Activated CD4-positive, alpha-beta T cell treated with anti-CD3 and anti-CD28 coated beads, Interleukin-2, amount 10 ng/mL, durations not matched to agents 24 days and 14 days (primary cell): ENCODE results near the gene TAOK1. TPM values are rescaled to one million over a fixed set of nuclear protein-coding genes. Genes with fewer than 3 reads are reported as not detected.

ENCODE experiments used
- DNase-seq: peaks from one replicate; pipeline ENCODE4 v3.0.0; 2022
- H3K27ac Mint-ChIP-seq: one replicate; pipeline ENCODE4 v1.8.0; 2022; ENCODE audit warnings: mild to moderate bottlenecking, mixed read lengths
- H3K27me3 Mint-ChIP-seq: one replicate; pipeline ENCODE4 v1.8.0; 2022; ENCODE audit warnings: mixed read lengths
- H3K36me3 Mint-ChIP-seq: one replicate; pipeline ENCODE4 v1.8.0; 2022; ENCODE audit warnings: low read depth, mild to moderate bottlenecking, mixed read lengths
- H3K4me1 Mint-ChIP-seq: one replicate; pipeline ENCODE4 v1.8.0; 2021; ENCODE audit warnings: mixed read lengths
- H3K4me3 Mint-ChIP-seq: one replicate; pipeline ENCODE4 v1.8.0; 2022; ENCODE audit warnings: mild to moderate bottlenecking, moderate library complexity, mixed read lengths
- H3K9me3 Mint-ChIP-seq: one replicate; pipeline ENCODE4 v1.8.0; 2021; ENCODE audit warnings: mixed read lengths
- intact Hi-C: fragments of 100-400 bp; cut with micrococcal nuclease; formaldehyde crosslinking; loops from one replicate; pipeline ENCODE4 v1.15.1; 2023
- total RNA-seq: library from RNA; stranded (reverse); gene quantifications from 2 replicates; pipeline ENCODE4 v1.2.3, GENCODE V29; 2022

TAOK1 gene
- total RNA-seq, 1 donor from 2014 or later, result 43.2 TPM

GRCh38 chr17:29390851-29391631 lies 878 bp downstream of the TAOK1 start:
- intact Hi-C loops, result loop anchor here (1.0 to 2.0 kb wide), 3 partner anchors 97 to 200 kb away; partner anchors contain the start of genes ABHD15 and NUFIP2
- peak overlapping the region; percentile 95 for H3K27ac Mint-ChIP-seq
- no peaks in the 10 kb centered on the region for H3K9me3 Mint-ChIP-seq
- H3K4me1 Mint-ChIP-seq, result peaks cover 32% of the 10 kb centered on the region
- peak overlapping the region; percentile 95 for H3K4me3 Mint-ChIP-seq
- peak; percentile 73 for DNase-seq
- H3K36me3 Mint-ChIP-seq, result peaks cover 19% of the 10 kb centered on the region
- H3K27me3 Mint-ChIP-seq, result no peaks in the 10 kb centered on the region

- DNase-seq, result no peak
- no peaks in the 10 kb centered on the region for H3K27me3 Mint-ChIP-seq
- no peak overlapping the region for H3K4me3 Mint-ChIP-seq
- no peaks in the 10 kb centered on the region for H3K9me3 Mint-ChIP-seq
- intact Hi-C loops, result no loop called here
- peak overlapping the region; percentile 34 for H3K27ac Mint-ChIP-seq
- H3K4me1 Mint-ChIP-seq, result peaks cover 32% of the 10 kb centered on the region
- peaks cover 25% of the 10 kb centered on the region for H3K36me3 Mint-ChIP-seq
Measured at GRCh38 chr17:29393436-29393835, 3.3 kb downstream of the TAOK1 start.

- intact Hi-C loops, result no loop called here
- no peak for DNase-seq
- H3K36me3 Mint-ChIP-seq, result peaks cover 34% of the 10 kb centered on the region
- H3K4me1 Mint-ChIP-seq, result peaks cover 28% of the 10 kb centered on the region
- H3K27ac Mint-ChIP-seq, result no peak overlapping the region
- no peaks in the 10 kb centered on the region for H3K27me3 Mint-ChIP-seq
- H3K4me3 Mint-ChIP-seq, result no peak overlapping the region
- no peaks in the 10 kb centered on the region for H3K9me3 Mint-ChIP-seq
Measured at GRCh38 chr17:29394761-29395160, 4.6 kb downstream of the TAOK1 start.

GRCh38 chr17:29396066-29396465 lies 5.9 kb downstream of the TAOK1 start:
- intact Hi-C loops, result no loop called here
- no peaks in the 10 kb centered on the region for H3K27me3 Mint-ChIP-seq
- H3K27ac Mint-ChIP-seq, result no peak overlapping the region
- no peak for DNase-seq
- no peaks in the 10 kb centered on the region for H3K9me3 Mint-ChIP-seq
- peaks cover 38% of the 10 kb centered on the region for H3K36me3 Mint-ChIP-seq
- peaks cover 25% of the 10 kb centered on the region for H3K4me1 Mint-ChIP-seq
- no peak overlapping the region for H3K4me3 Mint-ChIP-seq

GRCh38 chr17:29399634-29400033 lies 9.5 kb downstream of the TAOK1 start:
- peaks cover 38% of the 10 kb centered on the region for H3K36me3 Mint-ChIP-seq
- intact Hi-C loops, result no loop called here
- H3K4me1 Mint-ChIP-seq, result peaks cover 8% of the 10 kb centered on the region
- H3K27ac Mint-ChIP-seq, result no peak overlapping the region
- DNase-seq, result no peak
- H3K27me3 Mint-ChIP-seq, result no peaks in the 10 kb centered on the region
- H3K9me3 Mint-ChIP-seq, result no peaks in the 10 kb centered on the region
- no peak overlapping the region for H3K4me3 Mint-ChIP-seq

- Mint-ChIP-seq H3K36me3 (peaks cover 39% of the 10 kb centered on the region), H3K4me1 (peaks cover 8% of the 10 kb centered on the region), H3K4me3 (no peak overlapping the region), H3K27ac (no peak overlapping the region), H3K27me3 (no peaks in the 10 kb centered on the region), H3K9me3 (no peaks in the 10 kb centered on the region)
- DNase-seq, result no peak
- intact Hi-C loops, result no loop called here
Measured at GRCh38 chr17:29400818-29401217, 10.7 kb downstream of the TAOK1 start.

- Mint-ChIP-seq H3K27me3 (no peaks in the 10 kb centered on the region), H3K9me3 (no peaks in the 10 kb centered on the region), H3K4me3 (no peak overlapping the region), H3K27ac (no peak overlapping the region), H3K36me3 (peaks cover 41% of the 10 kb centered on the region), H3K4me1 (peaks cover 10% of the 10 kb centered on the region)
- intact Hi-C loops, result no loop called here
- no peak for DNase-seq
Measured at GRCh38 chr17:29401258-29401657, 11.1 kb downstream of the TAOK1 start.

- H3K27me3 Mint-ChIP-seq, result no peaks in the 10 kb centered on the region
- no peak overlapping the region for H3K4me3 Mint-ChIP-seq
- H3K27ac Mint-ChIP-seq, result no peak overlapping the region
- peaks cover 30% of the 10 kb centered on the region for H3K36me3 Mint-ChIP-seq
- intact Hi-C loops, result no loop called here
- no peak for DNase-seq
- peaks cover 19% of the 10 kb centered on the region for H3K4me1 Mint-ChIP-seq
- no peaks in the 10 kb centered on the region for H3K9me3 Mint-ChIP-seq
Measured at GRCh38 chr17:29407856-29408255, 17.7 kb downstream of the TAOK1 start.

- no peak overlapping the region for H3K27ac Mint-ChIP-seq
- H3K9me3 Mint-ChIP-seq, result no peaks in the 10 kb centered on the region
- no peak overlapping the region for H3K4me3 Mint-ChIP-seq
- no peak for DNase-seq
- peaks cover 27% of the 10 kb centered on the region for H3K36me3 Mint-ChIP-seq
- intact Hi-C loops, result no loop called here
- no peaks in the 10 kb centered on the region for H3K27me3 Mint-ChIP-seq
- peaks cover 22% of the 10 kb centered on the region for H3K4me1 Mint-ChIP-seq
Measured at GRCh38 chr17:29409963-29410362, 19.8 kb downstream of the TAOK1 start.

- no peak for DNase-seq
- Mint-ChIP-seq H3K9me3 (no peaks in the 10 kb centered on the region), H3K27ac (no peak overlapping the region), H3K27me3 (no peaks in the 10 kb centered on the region), H3K4me1 (peaks cover 16% of the 10 kb centered on the region), H3K36me3 (peaks cover 17% of the 10 kb centered on the region), H3K4me3 (no peak overlapping the region)
- intact Hi-C loops, result no loop called here
Measured at GRCh38 chr17:29412780-29413565, 22.8 kb downstream of the TAOK1 start.

- Mint-ChIP-seq H3K36me3 (peaks cover 17% of the 10 kb centered on the region), H3K4me1 (no peaks in the 10 kb centered on the region), H3K27ac (no peak overlapping the region), H3K27me3 (no peaks in the 10 kb centered on the region), H3K4me3 (no peak overlapping the region), H3K9me3 (no peaks in the 10 kb centered on the region)
- intact Hi-C loops, result no loop called here
- no peak for DNase-seq
Measured at GRCh38 chr17:29420128-29420527, 30.0 kb downstream of the TAOK1 start.

GRCh38 chr17:29430275-29430674 lies 40.1 kb downstream of the TAOK1 start:
- no peak for DNase-seq
- H3K27ac Mint-ChIP-seq, result no peak overlapping the region
- intact Hi-C loops, result no loop called here
- no peaks in the 10 kb centered on the region for H3K27me3 Mint-ChIP-seq
- peaks cover 11% of the 10 kb centered on the region for H3K36me3 Mint-ChIP-seq
- H3K4me3 Mint-ChIP-seq, result no peak overlapping the region
- no peaks in the 10 kb centered on the region for H3K9me3 Mint-ChIP-seq
- H3K4me1 Mint-ChIP-seq, result peaks cover 11% of the 10 kb centered on the region

GRCh38 chr17:29433541-29433940 lies 43.4 kb downstream of the TAOK1 start:
- intact Hi-C loops, result no loop called here
- Mint-ChIP-seq H3K9me3 (no peaks in the 10 kb centered on the region), H3K36me3 (peaks cover 6% of the 10 kb centered on the region), H3K27ac (no peak overlapping the region), H3K4me1 (peaks cover 11% of the 10 kb centered on the region), H3K4me3 (no peak overlapping the region), H3K27me3 (no peaks in the 10 kb centered on the region)
- no peak for DNase-seq

GRCh38 chr17:29434550-29434949 lies 44.4 kb downstream of the TAOK1 start:
- Mint-ChIP-seq H3K9me3 (no peaks in the 10 kb centered on the region), H3K27me3 (no peaks in the 10 kb centered on the region), H3K4me1 (peaks cover 9% of the 10 kb centered on the region), H3K36me3 (peaks cover 7% of the 10 kb centered on the region), H3K27ac (no peak overlapping the region), H3K4me3 (no peak overlapping the region)
- intact Hi-C loops, result no loop called here
- DNase-seq, result no peak
